Large intestine (tissue), 3 donors: ENCODE data around the gene GCN1. TPM values are rescaled to one million over a fixed set of nuclear protein-coding genes. Genes with fewer than 3 reads are reported as not detected.

Source experiments
- DNase-seq, 2 donors: peaks; one replicate each; pipeline versions ENCODE4 v3.0.0 to v3.0.0-alpha.2; 2013
- H3K27ac ChIP-seq: one replicate; pipeline ENCODE4 v1.5.1; 2013; ENCODE audit warnings: low read length
- H3K27me3 ChIP-seq: 2 replicates; pipeline ENCODE4 v1.6.1; 2013; ENCODE audit warnings: low read length; ENCODE audit not compliant: control insufficient read depth, insufficient read depth
- H3K36me3 ChIP-seq: 2 replicates; pipeline ENCODE4 v1.6.1; 2013; ENCODE audit warnings: low read length; ENCODE audit not compliant: control insufficient read depth, insufficient read depth
- H3K4me1 ChIP-seq: one replicate; pipeline ENCODE4 v1.6.1; 2013; ENCODE audit warnings: low read length; ENCODE audit not compliant: control insufficient read depth, insufficient read depth
- H3K4me3 ChIP-seq: one replicate; pipeline ENCODE4 v1.5.1; 2013; ENCODE audit warnings: low read length
- H3K9me3 ChIP-seq: one replicate; pipeline ENCODE4 v1.6.1; 2013; ENCODE audit warnings: mild to moderate bottlenecking, low read depth, low read length, moderate library complexity; ENCODE audit not compliant: control insufficient read depth
- WGBS: methylation state at CpG from one replicate; pipeline ENCODE4 v1.1.5; 2013; ENCODE audit warnings: low lambda C conversion rate; ENCODE audit not compliant: insufficient coverage; 5-methylcytosine and 5-hydroxymethylcytosine counted together
- polyA plus RNA-seq: library from polyadenylated mRNA; unstranded; fragments of 120-200 nt; gene quantifications from one replicate; pipeline ENCODE4 v1.2.1, GENCODE V29; 2013

Gene GCN1
- polyA plus RNA-seq, 1 donor = 51.0 TPM

DNA sequence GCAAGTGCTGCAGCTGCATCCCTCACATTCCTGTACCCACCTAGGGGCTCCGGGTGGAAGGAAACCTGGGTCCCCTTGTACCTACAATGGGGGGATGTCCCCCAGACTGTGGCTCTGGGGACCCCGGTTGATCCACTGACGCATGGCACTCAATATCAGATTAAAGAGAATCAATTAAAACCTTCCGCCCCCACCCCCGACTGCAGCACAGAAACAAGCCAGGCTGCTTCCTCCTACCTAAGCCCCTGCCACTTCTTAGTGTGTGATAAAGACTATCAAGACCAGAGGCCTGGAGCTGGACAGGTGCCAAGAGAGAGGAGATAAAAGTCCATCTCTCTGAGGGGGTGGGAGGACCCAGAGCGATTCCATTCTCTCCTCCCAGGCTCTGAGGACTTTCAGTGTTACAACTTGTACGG, 34.6 kb upstream of the GCN1 start:
- Histone ChIP-seq H3K4me1 (peaks cover 96% of the 10 kb centered on the region), H3K27me3 (no peaks in the 10 kb centered on the region), H3K27ac (peak overlapping the region; percentile 95), H3K9me3 (no peaks in the 10 kb centered on the region), H3K36me3 (peaks cover 6% of the 10 kb centered on the region), H3K4me3 (peak overlapping the region; percentile 5)
- DNase-seq = peak in 1 of 2 donors; percentile 87
- no CpG with 5 or more reads among the region's 7 CpGs for WGBS

DNA sequence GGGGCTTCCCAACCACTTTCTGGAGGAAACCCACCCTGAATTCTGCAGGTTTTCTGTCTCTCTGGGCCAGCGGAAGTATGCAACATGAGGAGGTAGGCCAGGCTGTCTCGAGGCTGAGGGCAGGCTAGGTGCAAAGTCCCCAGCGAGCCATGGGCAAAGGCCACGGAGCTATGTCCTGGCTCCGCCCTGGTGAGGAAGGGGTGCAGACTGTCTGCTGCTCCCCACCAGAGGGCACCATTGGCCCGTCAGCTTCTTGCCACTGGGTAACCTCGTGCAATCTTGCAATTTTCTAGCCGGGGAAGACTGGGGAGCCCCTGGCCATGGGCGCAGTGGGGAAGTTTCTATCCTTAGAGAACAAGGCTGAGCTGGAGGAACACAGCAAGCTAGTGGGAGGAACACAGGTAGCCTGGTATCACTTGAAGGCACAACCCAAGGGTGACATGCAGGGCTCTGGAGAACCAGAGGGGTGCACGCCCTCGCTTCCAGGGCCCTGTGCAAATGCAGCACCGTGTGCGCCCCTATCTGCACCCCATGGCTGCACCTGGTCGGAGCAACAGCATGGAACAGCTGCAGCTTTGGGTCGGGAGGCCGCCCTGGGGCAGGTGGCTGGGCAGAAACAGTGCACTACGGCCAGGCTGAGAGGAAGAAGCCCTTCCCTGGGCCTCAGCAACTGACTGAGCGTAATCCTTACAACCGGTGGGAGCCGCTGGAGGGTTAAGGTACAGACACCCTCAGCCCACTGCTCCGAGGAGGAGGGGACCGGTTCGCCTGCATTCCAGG, 34.0 kb upstream of the GCN1 start:
- DNase-seq = peak; percentile 94 to 97
- no peaks in the 10 kb centered on the region for H3K27me3 ChIP-seq
- H3K36me3 ChIP-seq = peaks cover 11% of the 10 kb centered on the region
- WGBS = no CpG with 5 or more reads among the region's 23 CpGs
- H3K27ac ChIP-seq = peak overlapping the region; percentile 95
- peak overlapping the region; percentile 17 for H3K4me3 ChIP-seq
- peaks cover 96% of the 10 kb centered on the region for H3K4me1 ChIP-seq
- H3K9me3 ChIP-seq = no peaks in the 10 kb centered on the region

DNA sequence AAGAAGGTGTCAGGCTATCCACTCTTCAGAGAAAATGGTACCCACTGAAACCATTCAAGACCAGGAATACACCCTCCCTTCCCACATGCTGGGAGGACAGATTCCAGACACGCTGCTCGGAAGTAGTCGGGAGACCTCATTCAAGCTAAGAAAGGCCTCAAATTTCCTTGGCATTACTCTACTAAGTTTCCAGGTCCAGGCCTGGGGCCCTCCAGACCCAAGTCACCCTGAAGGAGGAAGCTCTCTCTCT, 33.5 kb upstream of the GCN1 start:
- Histone ChIP-seq H3K36me3 (peaks cover 14% of the 10 kb centered on the region), H3K27ac (peak overlapping the region; percentile 95), H3K27me3 (no peaks in the 10 kb centered on the region), H3K9me3 (no peaks in the 10 kb centered on the region), H3K4me3 (no peak overlapping the region), H3K4me1 (peaks cover 94% of the 10 kb centered on the region)
- WGBS = no CpG with 5 or more reads among the region's 3 CpGs
- no peak for DNase-seq

DNA sequence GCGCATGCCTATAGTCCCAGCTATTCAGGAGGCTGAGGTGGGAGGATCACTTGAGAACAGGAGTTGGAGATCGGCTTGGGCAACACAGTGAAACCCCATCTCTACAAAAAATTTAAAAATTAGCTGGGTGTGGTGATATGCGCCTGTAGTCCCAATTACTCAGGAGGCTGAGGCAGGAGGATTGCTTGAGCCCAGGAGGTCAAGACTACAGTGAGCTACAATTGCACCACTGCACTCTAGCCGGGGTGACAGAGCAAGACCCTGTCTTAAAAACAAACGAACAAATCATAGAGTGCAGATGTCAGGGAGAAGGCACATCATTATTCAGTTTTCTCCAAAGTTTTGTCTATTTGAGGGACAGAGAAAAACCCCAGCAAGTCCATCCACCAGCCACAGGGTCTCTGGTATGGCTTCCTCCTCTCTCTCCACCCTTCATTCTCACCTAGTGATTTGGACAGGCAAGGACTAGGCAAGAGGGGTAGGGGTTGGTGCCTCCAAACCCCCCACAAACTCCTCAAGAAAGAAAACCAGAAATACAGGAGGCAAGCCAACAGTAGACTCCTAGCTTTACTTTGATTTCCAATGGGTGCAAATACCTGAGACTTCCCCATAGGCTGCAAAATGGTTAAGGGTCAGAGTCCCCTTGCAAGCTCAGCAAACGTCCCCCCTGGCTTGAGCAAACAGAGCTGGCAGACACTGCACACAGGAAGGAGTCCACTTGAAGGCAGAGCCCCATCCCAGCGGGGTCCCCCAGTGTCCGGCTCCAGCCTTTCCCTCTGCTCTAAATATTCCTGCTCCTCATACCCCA, 32.9 kb upstream of the GCN1 start:
- DNase-seq = peak; percentile 82 to 91
- Histone ChIP-seq H3K27ac (peak overlapping the region; percentile 95), H3K4me3 (no peak overlapping the region), H3K27me3 (no peaks in the 10 kb centered on the region), H3K36me3 (peaks cover 19% of the 10 kb centered on the region), H3K4me1 (peaks cover 89% of the 10 kb centered on the region), H3K9me3 (no peaks in the 10 kb centered on the region)
- WGBS = no CpG with 5 or more reads among the region's 8 CpGs

DNA sequence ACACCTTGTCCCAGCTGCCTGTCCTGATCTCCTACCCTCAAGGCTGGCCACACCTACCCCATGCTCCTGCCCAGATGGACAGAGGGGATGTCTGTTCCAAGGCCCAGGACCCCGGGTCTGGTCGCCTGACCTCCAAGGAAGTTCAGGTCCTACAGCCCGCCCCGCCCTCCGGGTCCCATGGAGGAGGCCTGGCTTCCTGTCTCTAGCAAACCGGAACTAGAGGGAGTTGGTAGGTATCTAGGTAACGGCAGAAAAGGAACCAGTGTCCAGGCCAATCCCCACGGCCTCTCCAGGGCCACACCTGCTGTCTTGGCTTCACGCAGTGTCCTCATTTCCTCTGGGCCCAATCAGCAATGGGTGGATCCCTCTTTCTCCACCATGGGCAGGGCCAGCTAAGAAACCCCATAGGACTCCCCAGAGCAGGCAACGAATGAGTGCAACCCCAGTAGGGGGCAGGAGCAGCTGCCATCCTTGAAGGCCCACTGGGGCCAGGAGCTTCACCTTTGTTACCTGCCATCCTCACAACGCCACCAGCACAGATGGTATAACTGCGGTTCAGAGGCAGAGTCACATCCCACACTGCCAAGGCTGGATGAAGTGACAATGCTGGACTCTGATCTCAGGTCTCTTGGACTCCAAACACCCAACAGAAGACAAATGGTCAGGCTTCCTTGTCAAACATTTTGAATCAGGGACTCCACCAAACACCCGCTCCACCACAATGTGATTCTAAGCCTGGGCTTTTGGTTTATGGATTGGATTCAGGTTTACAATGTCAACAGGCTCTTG, 31.5 kb upstream of the GCN1 start:
- H3K27ac ChIP-seq = peak overlapping the region; percentile 95
- DNase-seq = peak; percentile 69 to 84
- no peaks in the 10 kb centered on the region for H3K27me3 ChIP-seq
- H3K4me3 ChIP-seq = peak overlapping the region; percentile 45
- H3K36me3 ChIP-seq = peaks cover 33% of the 10 kb centered on the region
- no CpG with 5 or more reads among the region's 13 CpGs for WGBS
- peaks cover 75% of the 10 kb centered on the region for H3K4me1 ChIP-seq
- no peaks in the 10 kb centered on the region for H3K9me3 ChIP-seq

DNA sequence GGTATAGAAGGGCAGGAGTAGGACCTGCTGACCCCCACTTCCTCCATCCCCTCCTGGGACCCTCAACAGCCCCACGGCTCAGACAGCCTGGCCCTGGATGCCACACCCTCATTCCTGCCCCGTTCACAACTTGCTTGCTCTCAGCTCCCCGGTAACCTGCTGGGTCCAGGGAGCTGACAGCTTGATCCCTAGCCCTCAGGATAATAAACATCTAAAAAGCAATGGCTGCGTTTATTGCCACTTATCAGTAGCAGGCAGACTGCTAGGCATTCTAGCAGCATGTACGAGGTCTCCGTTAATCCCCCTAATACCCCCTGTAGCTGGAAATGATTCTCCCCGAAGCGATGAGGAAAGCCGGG, 30.7 kb upstream of the GCN1 start:
- no peaks in the 10 kb centered on the region for H3K9me3 ChIP-seq
- WGBS = no CpG with 5 or more reads among the region's 9 CpGs
- peaks cover 67% of the 10 kb centered on the region for H3K4me1 ChIP-seq
- peak; percentile 77 to 89 for DNase-seq
- H3K4me3 ChIP-seq = peak overlapping the region; percentile 45
- H3K27me3 ChIP-seq = no peaks in the 10 kb centered on the region
- peaks cover 42% of the 10 kb centered on the region for H3K36me3 ChIP-seq
- peak overlapping the region; percentile 95 for H3K27ac ChIP-seq

DNA sequence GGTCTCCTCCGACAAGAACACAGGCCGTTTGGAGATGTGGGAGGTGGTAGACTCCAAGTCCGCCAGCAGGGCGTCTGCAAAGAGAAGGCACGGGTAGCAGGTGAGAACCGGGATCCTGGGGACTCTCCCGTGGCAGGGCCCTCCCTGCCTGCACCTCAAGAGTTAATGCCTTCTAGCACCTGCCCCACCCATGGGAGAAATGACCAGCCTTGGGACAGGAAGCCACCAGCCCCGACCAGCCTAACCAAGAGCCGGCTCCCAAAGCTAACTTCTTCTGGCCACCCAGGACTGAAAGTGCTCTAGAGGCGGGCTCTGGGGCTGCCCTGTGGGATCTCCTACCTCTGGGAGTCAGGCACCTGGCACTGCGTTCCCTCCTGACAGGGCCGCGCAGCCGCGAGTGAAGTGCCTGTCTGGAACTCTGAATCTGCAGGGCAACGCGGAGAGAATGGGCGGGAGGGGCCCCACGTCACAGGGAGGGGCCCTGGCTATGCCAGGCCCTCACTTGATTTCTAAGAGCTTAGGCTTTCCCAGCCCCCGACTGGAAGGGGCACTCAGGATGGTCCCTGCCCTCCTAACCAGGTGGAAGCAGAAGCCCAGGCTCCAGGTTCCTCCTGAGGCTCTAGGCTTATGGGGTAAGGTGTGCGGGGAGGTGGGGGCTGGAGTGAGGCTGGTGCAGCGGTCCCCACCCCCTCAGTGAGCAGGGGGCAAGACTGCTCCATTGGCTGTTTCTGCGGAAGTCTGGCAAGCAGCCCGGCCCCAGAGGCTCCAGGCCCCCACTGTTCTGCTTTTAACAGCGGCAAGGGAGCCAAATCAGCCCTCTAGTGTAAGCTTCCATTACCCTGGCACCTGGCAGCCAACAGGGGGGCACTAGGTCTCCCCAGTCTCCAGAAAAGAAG, 30.0 kb upstream of the GCN1 start:
- peaks cover 48% of the 10 kb centered on the region for H3K36me3 ChIP-seq
- no peaks in the 10 kb centered on the region for H3K9me3 ChIP-seq
- peak overlapping the region; percentile 95 for H3K27ac ChIP-seq
- H3K27me3 ChIP-seq = no peaks in the 10 kb centered on the region
- H3K4me3 ChIP-seq = peak overlapping the region; percentile 45
- DNase-seq = peak; percentile 76 to 90
- H3K4me1 ChIP-seq = peaks cover 61% of the 10 kb centered on the region
- no CpG with 5 or more reads among the region's 25 CpGs for WGBS

DNA sequence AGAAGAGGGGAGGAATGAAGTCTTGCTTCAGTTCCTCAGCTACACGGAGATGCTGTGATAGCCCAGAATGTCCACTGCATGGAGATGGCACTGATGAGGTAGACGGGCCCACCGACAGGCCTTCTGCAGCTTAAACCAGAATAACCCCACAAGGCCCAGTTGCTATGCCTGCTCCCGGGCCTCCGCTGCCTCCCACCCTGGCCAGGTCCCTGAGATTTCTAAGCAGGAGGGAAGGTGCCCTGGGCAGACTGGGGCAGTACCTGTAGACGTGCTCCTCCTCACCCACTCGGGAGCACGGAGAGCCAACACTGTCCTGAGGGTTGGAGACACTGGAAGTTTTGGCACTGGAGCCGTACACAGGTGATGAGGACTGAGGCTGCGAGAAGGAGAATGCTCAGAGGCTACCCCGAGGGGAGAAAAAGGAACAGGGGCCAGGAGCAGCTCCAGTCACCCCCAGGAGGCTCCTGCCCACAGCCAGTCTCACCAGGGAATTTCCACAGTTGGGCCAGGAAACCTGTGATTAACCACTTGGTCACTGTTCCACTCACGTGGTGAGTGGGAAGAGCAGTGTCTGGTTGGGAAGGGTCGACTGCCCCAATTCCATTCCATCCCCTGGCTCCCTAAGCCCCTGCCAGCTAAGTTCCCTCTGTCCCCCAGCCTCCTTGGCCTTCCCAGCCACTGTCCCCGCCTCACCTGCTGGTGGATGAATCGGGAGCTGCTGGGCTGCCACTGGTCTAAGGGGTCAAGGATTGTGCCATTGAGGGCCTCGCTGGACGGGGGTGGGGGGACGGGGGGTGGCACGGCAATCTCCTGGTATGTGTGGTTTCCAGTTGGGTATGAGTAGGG, 29.2 kb upstream of the GCN1 start:
- Histone ChIP-seq H3K27ac (peak overlapping the region; percentile 95), H3K4me1 (peaks cover 52% of the 10 kb centered on the region), H3K9me3 (no peaks in the 10 kb centered on the region), H3K36me3 (peaks cover 56% of the 10 kb centered on the region), H3K27me3 (no peaks in the 10 kb centered on the region), H3K4me3 (peak overlapping the region; percentile 45)
- DNase-seq = no peak
- no CpG with 5 or more reads among the region's 19 CpGs for WGBS

DNA sequence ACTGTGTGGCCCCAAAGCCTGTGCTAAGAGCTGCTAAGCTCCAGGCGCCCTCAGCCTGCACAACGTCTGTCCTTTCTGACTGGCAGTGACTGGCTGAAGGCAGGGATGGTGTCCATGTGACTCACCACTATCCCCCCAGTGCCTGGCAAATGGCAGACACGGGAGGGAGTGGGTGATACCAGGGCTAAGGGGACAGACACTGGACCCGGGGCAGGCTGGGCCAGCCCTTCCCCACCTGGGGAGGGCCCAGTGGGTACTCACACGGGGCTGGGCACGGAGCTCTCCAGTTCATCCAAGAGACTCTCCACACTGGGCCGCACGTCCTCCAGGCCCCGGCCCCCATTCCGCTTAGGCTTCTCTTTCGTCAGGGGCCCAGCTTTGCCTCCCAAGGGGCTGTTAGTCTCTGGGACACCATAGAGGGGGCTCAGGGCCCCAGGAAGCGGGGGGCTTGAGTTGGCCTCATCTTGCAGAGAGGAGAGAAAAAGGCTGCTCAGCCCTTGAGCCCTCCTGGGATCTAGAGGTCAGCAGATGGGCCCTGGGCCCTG, 27.8 kb upstream of the GCN1 start:
- DNase-seq = no peak
- H3K27me3 ChIP-seq = no peaks in the 10 kb centered on the region
- H3K4me3 ChIP-seq = no peak overlapping the region
- H3K4me1 ChIP-seq = peaks cover 40% of the 10 kb centered on the region
- no CpG with 5 or more reads among the region's 12 CpGs for WGBS
- H3K27ac ChIP-seq = no peak overlapping the region
- peaks cover 69% of the 10 kb centered on the region for H3K36me3 ChIP-seq
- no peaks in the 10 kb centered on the region for H3K9me3 ChIP-seq
